NCI-H1105 (cell line): ENCODE measurements around the gene HES7.
A peak's percentile ranks its signal among the peaks of the same experiment; 100 is the strongest.
"Not testable (repeated sequence)": the region's sequence is repeated elsewhere in the genome, so short reads cannot be mapped to it uniquely, and the experiment has no call there.

ENCODE experiments used
- DNase-seq: peaks from one replicate; lab custom pipeline; 2025; lab: John Stamatoyannopoulos, UW

The HES7 gene

GRCh38 chr17:8123695-8124349 lies at the start of gene HES7:
Gene HES7 (minus strand): TSS chr17:8124106. CDS start chr17:8124084, 22 bp downstream.
- no peak for DNase-seq

DNA sequence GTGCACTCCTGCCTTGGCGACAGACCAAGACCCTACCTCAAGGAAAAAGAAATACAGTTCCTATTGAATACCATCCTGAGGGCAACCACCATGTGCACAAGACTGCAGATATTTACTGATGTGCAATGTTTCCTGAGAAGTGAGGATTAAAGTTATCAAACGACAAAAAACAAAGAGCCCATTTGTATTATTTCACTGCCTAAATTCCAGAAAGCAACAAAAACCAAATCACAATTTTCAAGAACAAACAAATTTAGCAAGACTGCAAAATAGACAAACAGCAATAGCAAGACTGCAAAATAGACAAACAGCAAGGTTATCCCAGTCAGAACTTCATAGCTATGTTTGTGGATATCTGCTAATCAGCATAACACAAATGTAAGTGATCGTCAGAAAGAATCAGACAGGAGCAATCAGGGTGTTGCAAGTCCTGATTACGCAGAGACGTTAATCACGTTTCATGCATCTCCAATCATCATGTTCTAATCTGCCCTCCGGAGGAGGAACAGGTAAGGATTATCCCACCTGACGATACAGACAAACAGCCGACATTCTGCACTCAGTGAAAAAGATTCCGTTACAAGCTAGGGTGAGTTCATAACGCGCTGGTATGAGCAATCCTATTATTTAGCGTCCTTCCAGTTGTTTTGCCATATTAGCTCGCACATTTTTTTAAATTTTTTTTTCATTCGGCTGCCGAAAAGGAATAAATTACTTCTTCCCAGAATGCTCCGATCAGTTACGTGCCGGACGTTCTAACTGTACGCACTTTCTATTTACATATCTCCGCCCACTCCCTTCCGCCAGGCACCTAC lies 49.4 kb upstream of the HES7 start:
- peak; percentile 95 for DNase-seq

- DNase-seq, result not testable (repeated sequence)
Measured at GRCh38 chr17:8170186-8170585, 46.3 kb upstream of the HES7 start.

DNA sequence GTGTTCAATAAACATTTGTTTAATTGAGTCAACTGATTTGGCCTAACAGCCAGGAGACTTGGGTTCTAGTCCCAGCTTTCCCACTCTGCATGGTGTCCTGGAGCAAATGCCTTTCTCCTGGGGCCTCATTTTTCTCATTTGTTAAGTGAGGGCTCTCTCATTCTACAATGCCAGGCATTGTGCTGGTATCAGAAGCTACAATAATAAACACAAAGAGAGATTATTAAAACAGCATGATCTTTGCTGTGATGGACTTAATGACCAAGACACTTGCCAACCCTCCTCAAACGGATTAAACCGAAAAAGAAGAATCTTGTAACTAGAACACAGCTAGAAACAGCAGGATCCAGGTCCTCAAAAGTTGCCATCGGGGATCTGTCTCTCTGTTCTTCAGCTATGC lies 43.6 kb upstream of the HES7 start:
- DNase-seq, result no peak

DNA sequence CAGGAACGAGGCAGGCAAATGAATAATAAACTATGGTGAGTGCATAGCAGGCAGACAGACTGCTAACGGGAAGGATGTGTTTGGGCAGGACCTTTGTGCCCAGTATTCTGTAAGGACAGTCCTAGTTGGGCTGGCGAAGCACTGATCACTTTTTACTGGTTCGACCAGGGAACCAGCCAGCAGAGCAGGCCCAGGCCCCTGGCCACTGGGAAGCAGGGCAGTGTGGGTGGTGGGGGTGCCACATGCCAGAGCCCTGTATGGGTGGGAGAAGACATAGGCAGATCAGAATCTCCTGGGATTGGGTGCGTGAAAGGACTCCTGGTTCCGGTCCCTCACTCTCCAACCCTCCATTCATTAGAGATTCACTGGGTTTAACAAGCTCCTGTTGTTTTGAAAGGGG lies 42.8 kb upstream of the HES7 start:
- DNase-seq, result no peak

DNA sequence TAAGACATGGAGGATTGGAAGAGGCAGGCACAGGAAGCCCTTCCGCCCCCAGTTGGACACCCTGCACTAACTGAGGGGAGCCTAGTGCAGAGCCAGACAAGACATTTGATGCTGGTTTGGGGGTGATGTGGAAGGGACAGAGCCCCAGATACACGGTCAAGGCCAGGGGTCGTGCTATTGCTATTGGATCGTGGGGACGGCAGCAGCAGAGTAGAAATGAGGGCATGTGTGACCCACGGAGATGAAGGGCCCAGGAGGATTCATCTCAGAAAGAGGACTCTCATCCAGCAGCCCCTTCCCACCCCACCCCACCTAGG lies 40.9 kb upstream of the HES7 start:
- DNase-seq, result no peak

GRCh38 chr17:8163978-8164814 lies 40.3 kb upstream of the HES7 start:
- no peak for DNase-seq

DNA sequence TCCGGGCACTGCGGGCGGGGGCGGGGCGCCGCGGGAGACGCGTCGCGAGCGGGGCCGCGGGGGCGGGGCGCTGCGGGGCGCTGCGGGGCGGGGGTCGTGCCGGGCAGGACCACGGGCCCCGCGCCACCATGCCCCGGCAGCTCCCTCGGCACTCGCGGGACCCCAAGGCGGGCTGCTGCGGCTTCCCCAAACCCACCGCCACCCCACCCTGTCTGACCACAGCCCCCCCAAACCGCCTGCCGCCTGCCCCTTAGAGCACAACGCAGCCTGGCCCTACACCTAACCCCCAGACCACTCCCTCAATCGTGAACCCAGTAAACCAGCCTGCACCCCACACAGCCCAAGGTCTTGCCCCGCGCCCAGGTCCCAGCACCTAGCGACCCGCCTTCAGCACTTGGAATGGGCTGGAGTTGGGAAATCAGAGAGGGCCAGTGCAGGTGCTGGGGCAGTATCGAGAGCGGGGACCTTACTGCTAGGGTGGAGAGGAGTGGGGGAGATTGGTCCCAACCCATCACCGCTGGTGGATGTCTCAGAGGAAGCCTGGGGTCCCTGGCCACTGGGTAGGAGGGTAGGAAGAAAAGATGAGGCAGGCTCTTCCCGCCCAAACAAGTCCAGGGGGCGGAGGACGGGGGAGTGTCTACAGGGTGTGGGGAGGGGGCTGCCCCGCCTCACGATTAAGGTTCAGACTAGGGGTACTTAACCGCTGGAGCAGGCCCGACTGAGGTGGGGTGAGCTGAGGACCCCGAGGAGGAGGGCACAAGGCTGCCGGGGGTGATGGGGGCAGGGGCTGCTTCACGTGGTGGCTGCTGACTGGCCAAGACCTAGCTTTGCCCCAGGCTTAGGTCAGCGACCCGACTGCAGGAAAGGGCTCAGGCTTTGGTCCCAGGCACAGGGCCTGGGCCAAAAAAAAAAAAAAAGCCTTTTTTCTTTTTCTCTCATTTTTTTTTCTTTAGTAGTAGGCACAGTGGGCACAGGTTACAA lies 39.4 kb upstream of the HES7 start:
- peak; percentile 81 for DNase-seq

DNA sequence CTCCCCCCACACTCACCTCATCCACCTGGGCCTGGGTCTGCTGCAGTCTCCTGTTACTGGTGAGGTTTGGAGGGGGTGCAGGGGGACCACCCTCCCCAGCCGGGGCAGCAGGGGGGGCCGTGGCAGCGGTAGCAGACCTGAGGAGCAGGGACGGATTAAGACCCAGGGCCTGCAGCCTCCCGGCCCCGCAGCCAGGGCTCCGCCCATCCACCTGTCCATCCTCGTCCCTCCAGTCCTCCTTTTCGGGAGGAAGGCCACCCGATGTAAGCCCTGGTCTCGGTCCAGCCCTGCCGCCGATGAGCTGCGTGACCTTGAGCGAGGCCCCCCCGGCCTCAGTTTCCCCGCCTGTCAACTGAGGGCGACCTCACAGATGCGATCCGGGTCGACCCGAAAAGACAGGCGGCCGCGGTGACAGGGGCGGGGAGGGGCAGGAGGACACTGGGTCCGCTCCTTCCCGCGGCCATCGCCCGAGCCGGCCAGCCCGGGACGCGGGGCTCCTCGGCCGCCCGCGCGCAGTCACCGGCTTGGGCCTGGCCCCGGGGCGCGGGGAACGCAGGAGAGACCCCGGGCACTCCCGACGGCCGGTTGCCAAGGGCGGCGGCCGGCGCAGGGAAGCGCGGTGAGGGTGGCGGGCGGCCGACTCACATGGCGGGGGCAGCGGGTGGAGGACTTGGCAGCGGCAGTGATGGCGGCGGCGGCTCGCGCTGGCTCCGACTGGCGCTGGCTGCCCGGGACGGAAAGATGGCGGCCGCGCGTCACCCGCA lies 38.5 kb upstream of the HES7 start, which contains the start of gene VAMP2:
Gene VAMP2, minus strand, starts transcription at position 716 of the 764 bp plus-strand sequence. Its CDS starts 69 bp downstream, at position 647.
- DNase-seq, result no peak

DNA sequence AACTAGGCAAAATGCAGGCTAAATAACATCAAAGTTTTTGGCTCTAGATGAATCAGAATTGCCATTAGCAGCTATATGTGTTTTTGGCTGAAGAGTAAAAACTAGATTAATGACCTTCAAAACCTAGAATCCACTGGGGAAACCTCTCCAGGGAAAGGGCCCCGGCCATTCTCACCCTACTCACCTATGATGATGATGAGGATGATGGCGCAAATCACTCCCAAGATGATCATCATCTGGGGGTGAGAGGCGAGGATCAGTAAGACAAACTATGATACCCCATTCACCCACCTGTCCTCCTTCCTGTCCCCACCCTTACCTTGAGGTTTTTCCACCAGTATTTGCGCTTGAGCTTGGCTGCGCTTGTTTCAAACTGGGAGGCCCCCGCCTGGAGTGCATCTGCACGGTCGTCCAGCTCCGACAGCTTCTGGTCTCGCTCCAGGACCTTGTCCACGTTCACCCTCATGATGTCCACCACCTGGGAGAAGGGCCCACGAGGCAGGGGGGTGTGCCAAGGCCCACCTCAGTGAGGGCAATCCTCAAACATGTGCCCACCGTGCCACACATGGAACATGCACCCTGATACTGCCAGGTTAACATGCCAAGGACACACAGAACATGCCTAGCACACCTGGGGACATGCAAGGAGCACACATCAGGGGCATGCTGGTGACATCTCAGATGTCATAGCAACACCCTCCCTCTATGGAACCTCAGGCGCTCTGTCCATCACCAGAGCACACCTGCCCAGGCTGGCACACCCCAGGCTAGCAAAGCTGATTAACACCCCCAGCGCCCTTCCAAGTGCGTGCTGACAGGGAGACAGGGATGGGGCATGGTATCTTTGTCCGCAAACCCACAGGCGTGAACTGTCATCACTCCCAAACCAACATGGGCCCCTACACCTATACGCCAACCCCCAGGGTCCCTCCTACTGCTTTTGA lies 37.7 kb upstream of the HES7 start:
- DNase-seq, result no peak

DNA sequence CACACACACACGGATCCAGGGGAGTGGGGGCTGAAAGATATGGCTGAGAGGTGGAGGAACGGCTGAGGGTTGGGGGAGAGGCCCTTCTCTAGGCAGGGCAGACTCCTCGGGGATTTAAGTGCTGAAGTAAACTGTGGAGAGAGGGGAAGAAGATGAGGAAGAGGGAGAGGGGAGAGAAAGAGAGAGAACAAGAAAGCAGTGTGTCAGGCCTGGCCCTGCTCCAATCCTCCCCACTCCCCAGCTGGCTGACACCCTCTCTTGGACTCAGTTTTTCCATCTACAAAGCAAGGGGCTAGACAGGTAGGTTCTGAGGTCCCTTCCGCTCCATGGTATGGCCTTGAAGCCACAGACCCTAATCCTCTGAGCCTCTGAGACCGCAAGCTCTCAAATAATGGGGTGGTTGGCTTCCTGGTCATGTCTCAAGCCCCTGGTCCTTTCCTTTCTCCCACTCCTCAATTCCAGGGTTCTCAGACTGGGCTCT lies 36.9 kb upstream of the HES7 start:
- no peak for DNase-seq

- DNase-seq, result no peak
Measured at GRCh38 chr17:8160224-8160577, 36.3 kb upstream of the HES7 start.

DNA sequence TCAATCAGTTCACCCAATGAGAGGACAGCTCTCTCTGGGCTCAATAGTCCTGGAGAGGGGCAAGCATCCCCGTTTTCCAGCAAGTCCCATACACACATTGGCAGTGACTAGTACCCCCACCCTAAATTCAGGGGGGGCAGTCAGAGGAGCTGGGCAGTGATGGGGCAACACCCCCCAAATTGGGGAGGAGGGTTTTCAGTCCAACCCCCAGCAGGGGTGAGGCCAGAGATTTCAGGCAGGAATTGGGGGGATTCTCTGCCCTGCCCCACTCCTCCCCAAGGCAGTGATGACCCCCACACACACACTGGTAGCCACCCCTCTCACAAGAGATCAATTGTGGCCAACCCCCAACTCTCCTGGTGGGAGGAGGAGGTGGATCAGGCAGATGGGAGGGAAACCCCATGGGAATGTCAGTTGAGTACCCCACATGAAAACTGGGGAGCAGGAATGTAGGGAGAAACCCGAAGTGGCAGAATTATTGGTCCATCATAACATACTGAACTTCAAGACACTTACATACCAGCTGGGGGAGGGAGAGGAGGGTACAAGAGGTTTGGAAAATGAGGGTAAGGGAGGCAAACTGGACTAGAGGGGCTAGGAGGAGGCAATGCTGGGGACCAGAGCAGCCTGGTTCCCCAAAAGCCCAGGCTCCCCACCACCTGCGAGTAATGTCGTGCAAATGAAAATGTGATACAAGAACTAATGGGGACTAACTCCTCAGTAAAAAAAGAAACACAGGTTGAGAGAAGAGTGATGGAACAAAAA lies 35.7 kb upstream of the HES7 start:
- no peak for DNase-seq

DNA sequence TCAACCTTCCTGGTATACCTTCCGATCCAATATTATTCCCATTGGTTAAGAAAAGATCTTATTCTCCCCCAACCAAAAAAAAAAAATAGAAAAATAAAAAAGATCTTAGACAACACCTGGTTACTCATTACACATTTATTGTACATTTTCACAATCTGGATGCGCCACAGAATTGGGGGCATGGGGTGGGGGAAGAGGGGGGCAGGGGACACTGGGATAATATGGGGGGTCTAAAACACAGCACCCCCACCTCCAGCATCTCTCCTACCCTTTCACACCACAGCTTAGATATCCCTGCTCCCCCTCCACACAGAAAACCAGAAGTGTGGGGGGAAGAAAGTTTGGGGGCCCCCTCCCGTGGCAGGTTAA lies 35.1 kb upstream of the HES7 start:
- no peak for DNase-seq

DNA sequence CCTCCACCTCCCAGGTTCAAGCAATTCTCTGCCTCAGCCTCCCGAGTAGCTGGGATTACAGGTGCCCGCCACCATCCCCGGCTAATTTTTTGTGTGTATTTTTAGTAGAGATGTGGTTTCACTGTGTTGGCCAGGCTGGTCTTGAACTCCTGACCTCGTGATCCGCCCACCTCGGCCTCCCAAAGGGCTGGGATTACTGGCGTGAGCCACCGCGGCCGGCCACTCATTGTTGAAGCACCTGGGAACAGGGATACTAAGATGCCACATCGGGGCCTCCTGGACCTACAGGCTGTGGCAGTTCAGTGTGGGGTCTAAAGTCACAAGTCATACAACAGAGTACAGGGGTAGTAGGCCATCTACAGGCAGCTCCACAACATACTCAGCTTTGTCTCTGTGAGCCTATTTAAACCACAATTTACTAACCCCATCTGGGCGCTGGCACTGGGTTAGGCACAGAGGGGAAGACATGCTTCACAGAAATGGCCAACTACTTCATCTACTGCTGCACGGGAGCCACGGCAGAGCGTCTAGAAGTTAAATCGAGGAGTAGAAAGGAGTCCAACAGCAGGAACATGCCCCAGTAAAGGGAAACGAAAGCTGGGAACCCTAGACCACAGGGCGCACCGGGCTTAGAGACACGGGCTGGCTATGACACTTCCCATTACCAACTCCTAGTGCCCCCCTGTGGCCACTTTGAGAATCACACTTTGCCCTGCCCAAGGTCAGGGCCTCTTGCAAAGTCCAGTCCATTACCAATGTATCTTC lies 34.5 kb upstream of the HES7 start:
- DNase-seq, result peak; percentile 56

DNA sequence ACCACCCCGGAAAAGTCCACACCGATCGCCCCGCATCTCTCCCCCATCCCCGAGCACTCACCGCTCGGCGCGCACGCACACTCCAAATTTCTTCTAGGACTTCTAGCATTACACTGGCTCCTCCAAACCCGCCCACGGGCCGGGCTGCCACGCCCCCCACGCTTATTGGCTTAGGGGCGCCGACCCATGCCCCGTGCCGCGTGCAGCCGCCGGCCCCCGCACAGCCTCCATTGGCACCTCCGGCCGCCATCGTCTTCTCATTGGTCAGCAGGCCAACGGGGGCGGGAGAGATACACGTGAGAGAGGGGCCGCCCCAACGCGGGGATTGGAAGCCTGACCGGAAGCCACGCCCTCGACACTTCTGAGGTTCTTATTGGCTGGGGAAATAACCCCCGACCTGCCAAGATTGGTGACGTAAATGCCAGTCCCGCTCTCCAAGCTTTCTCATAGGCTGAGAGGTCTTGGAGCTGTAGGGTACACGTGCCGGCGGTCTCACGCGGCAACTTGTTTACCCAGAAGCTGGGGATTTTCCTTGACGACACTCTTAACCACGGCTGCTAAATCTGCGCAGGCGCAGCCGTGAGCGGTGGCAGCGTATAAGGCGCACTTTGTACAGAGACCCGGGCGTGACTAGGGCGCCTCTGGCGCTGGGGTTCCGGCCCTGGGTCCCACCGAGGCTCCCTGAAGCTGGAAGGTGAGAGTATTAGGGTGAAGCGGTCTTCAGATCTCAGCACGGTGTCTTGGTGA lies 32.5 kb upstream of the HES7 start:
- peak; percentile 100 for DNase-seq

DNA sequence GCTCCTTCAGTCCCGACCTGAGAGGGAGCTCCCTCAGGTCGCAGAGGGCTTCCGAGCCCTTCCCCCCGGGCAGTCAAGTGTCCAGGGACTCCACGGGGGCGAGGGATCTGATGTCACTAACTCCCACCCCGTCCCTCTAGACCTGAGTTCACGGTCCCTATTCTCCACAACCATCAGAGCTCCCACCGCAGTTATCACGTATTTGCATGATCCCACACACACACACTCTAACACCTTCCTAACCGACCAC lies 32.0 kb upstream of the HES7 start:
- no peak for DNase-seq
